ENCODE data around the gene ANKRD65.

DNA sequence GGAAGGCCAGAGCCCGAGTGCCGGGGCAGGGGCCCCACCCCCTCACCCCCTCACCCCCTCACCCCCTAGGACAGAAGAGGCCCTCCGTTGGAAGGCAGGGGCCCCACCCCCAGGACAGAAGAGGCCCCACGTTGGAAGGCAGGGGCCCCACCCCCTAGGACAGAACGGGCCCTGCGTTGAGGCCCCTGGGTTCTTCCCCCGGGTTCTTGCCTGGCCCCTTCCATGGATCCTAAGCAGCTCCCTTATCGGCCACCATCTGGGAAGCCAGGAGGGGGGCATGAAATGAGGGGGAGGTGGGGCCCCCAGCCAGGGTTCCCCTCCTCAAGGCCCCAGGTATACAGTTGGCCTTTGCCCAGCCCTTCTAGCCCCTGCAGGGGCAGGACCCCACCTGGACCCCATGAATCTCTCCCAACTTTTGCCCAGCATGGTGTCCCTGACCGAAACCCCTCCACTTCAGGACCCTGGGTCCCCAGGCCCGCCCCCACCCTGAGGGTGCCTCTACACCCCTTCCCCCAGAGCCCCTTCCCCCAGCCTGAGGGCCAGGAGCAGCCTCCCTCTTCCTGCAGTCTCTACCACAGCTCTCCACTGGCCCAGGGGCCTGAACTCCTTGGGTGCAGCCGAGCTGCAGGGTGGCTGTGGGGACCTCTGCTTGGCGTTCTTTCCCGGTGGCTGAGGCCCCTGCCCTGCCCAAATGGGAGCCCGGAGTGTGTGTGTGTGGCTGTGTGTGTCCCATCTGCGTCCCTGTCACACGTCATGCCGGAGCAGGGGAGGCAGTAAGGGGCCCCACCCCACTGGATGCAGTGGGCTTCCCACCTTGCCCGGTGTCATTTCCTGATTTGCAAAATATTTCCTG is 10.1 kb upstream of the ANKRD65 start:
- TF ChIP-seq, protein P1, sequence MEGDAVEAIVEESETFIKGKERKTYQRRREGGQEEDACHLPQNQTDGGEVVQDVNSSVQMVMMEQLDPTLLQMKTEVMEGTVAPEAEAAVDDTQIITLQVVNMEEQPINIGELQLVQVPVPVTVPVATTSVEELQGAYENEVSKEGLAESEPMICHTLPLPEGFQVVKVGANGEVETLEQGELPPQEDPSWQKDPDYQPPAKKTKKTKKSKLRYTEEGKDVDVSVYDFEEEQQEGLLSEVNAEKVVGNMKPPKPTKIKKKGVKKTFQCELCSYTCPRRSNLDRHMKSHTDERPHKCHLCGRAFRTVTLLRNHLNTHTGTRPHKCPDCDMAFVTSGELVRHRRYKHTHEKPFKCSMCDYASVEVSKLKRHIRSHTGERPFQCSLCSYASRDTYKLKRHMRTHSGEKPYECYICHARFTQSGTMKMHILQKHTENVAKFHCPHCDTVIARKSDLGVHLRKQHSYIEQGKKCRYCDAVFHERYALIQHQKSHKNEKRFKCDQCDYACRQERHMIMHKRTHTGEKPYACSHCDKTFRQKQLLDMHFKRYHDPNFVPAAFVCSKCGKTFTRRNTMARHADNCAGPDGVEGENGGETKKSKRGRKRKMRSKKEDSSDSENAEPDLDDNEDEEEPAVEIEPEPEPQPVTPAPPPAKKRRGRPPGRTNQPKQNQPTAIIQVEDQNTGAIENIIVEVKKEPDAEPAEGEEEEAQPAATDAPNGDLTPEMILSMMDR (IDR thresholded peaks at IDR 0.05), result no peak
- TF ChIP-seq POLR2A (IDR thresholded peaks at IDR 0.05) (no peak), POLR2AphosphoS5 (IDR thresholded peaks at IDR 0.05) (no peak)
